WTC11 (cell line): Measurements from ENCODE around the gene TMEM141. TPM values are rescaled to one million over a fixed set of nuclear protein-coding genes. Genes with fewer than 3 reads are reported as not detected.
"Not testable (repeated sequence)": the region's sequence is repeated elsewhere in the genome, so short reads cannot be mapped to it uniquely, and the experiment has no call there.

Experiments
- ATAC-seq: fragments of 200-7000 bp; cut with Tn5 transposase; 2 replicates; pipeline ENCODE4 v1.10.0; 2021; ENCODE audit warnings: mild to moderate bottlenecking, moderate library complexity
- CTCF ChIA-PET: fragments of 300-600 bp; sonication (Branson Sonifier 250); formaldehyde crosslinking; loops from one replicate; lab custom pipeline; 2021; ENCODE audit warnings: antibody characterized with exemption; lab: Charles Lee
- POLR2A ChIA-PET: fragments of 350-600 bp; sonication (Branson Sonifier 250); formaldehyde crosslinking; loops from one replicate; lab custom pipeline; 2021; ENCODE audit warnings: antibody characterized with exemption; lab: Charles Lee
- DNase-seq: peaks from one replicate; pipeline ENCODE4 v3.0.0; 2021; ENCODE audit warnings: low spot score
- H3K27ac Mint-ChIP-seq: 2 replicates; pipeline ENCODE4 v1.8.0; 2021; ENCODE audit warnings: mixed read lengths
- H3K27me3 Mint-ChIP-seq: 2 replicates; pipeline ENCODE4 v1.8.0; 2021; ENCODE audit warnings: low read depth, mild to moderate bottlenecking, moderate library complexity, mixed read lengths
- H3K36me3 Mint-ChIP-seq: 2 replicates; pipeline ENCODE4 v1.8.0; 2021; ENCODE audit warnings: mixed read lengths
- H3K4me1 Mint-ChIP-seq: 2 replicates; pipeline ENCODE4 v1.8.0; 2022; ENCODE audit warnings: mixed read lengths
- H3K4me3 Mint-ChIP-seq: 2 replicates; pipeline ENCODE4 v1.8.0; 2021; ENCODE audit warnings: mild to moderate bottlenecking, moderate library complexity, mixed read lengths
- H3K9me3 Mint-ChIP-seq: 2 replicates; pipeline ENCODE4 v1.8.0; 2021; ENCODE audit warnings: mixed read lengths
- ATF3 ChIP-seq: sonication (generic); formaldehyde crosslinking; conservative IDR thresholded peaks from 2 replicates; pipeline ENCODE4 v1.8.1; 2022; ENCODE audit warnings: mild to moderate bottlenecking, missing genetic modification reagents
- ELF4 ChIP-seq: sonication (generic); formaldehyde crosslinking; IDR thresholded peaks from 2 replicates; pipeline ENCODE4 v1.8.1; 2022; ENCODE audit warnings: low read depth, mild to moderate bottlenecking, moderate library complexity, missing genetic modification reagents
- EMX1 ChIP-seq: fragments of 250-450 bp; sonication (Bioruptor Pico); IDR thresholded peaks from 2 replicates; pipeline ENCODE4 v1.8.0; 2021; ENCODE audit warnings: mild to moderate bottlenecking
- FOXK1 ChIP-seq: sonication (generic); formaldehyde crosslinking; IDR thresholded peaks from 2 replicates; pipeline ENCODE4 v1.8.0; 2022; ENCODE audit warnings: mild to moderate bottlenecking, moderate library complexity, missing genetic modification reagents
- IRF1 ChIP-seq: sonication (generic); formaldehyde crosslinking; IDR thresholded peaks from 2 replicates; pipeline ENCODE4 v1.8.0; 2023; ENCODE audit warnings: missing genetic modification reagents
- IRF2 ChIP-seq: sonication (generic); formaldehyde crosslinking; IDR thresholded peaks from 2 replicates; pipeline ENCODE4 v1.8.0; 2022; ENCODE audit warnings: low read depth, missing genetic modification reagents, borderline replicate concordance
- JAZF1 ChIP-seq: fragments of 250-450 bp; sonication (Bioruptor Pico); IDR thresholded peaks from 2 replicates; pipeline ENCODE4 v1.9.0; 2021; ENCODE audit warnings: moderate library complexity, mild to moderate bottlenecking, inconsistent platforms
- KAT7 ChIP-seq: sonication (generic); formaldehyde crosslinking; IDR thresholded peaks from 2 replicates; pipeline ENCODE4 v1.8.1; 2023; ENCODE audit warnings: missing genetic modification reagents, mild to moderate bottlenecking, borderline replicate concordance
- NFATC4 ChIP-seq: fragments of 250-450 bp; sonication (Bioruptor Pico); IDR thresholded peaks from 2 replicates; pipeline ENCODE4 v1.9.0; 2021; ENCODE audit warnings: mild to moderate bottlenecking
- NFE2L1 ChIP-seq: sonication (generic); formaldehyde crosslinking; IDR thresholded peaks from 2 replicates; pipeline ENCODE4 v1.8.1; 2023; ENCODE audit warnings: missing genetic modification reagents
- STAT6 ChIP-seq: sonication (generic); formaldehyde crosslinking; conservative IDR thresholded peaks from 2 replicates; pipeline ENCODE4 v1.8.1; 2023; ENCODE audit warnings: mild to moderate bottlenecking, low read depth, missing genetic modification reagents, moderate library complexity
- TP53 ChIP-seq: sonication (generic); formaldehyde crosslinking; IDR thresholded peaks from 2 replicates; pipeline ENCODE4 v1.8.1; 2023; ENCODE audit warnings: mild to moderate bottlenecking, missing genetic modification reagents
- ZBTB21 ChIP-seq: sonication (generic); formaldehyde crosslinking; IDR thresholded peaks from 2 replicates; pipeline ENCODE4 v1.8.1; 2023; ENCODE audit warnings: mild to moderate bottlenecking, missing genetic modification reagents, borderline replicate concordance
- ZNF121 ChIP-seq: sonication (generic); formaldehyde crosslinking; IDR thresholded peaks from 2 replicates; pipeline ENCODE4 v1.8.0; 2023; ENCODE audit warnings: missing genetic modification reagents
- ZNF232 ChIP-seq: sonication (generic); formaldehyde crosslinking; IDR thresholded peaks from 2 replicates; pipeline ENCODE4 v1.8.0; 2022; ENCODE audit warnings: mild to moderate bottlenecking, missing genetic modification reagents
- ZNF263 ChIP-seq: sonication (generic); formaldehyde crosslinking; IDR thresholded peaks from 2 replicates; pipeline ENCODE4 v1.8.1; 2022; ENCODE audit warnings: low read depth, mild to moderate bottlenecking, moderate library complexity, missing genetic modification reagents
- ZNF317 ChIP-seq: sonication (generic); formaldehyde crosslinking; IDR thresholded peaks from 2 replicates; pipeline ENCODE4 v1.8.1; 2023; ENCODE audit warnings: low read depth, mild to moderate bottlenecking, moderate library complexity, missing genetic modification reagents, borderline replicate concordance
- ZNF396 ChIP-seq: fragments of 250-450 bp; sonication (Bioruptor Pico); IDR thresholded peaks from 2 replicates; pipeline ENCODE4 v1.8.0; 2021; ENCODE audit warnings: mild to moderate bottlenecking, moderate library complexity, borderline replicate concordance
- ZNF512 ChIP-seq: sonication (generic); formaldehyde crosslinking; IDR thresholded peaks from 2 replicates; pipeline ENCODE4 v1.8.1; 2022; ENCODE audit warnings: missing genetic modification reagents, borderline replicate concordance
- total RNA-seq: library from RNA; stranded (reverse); gene quantifications from 3 replicates; pipeline ENCODE4 v1.2.3, GENCODE V29; 2021

The TMEM141 gene
- total RNA-seq, 1 experiment from 2014 or later, result 72.0 TPM

GRCh38 chr9:136803009-136803550, 11.9 kb downstream of the TMEM141 start:
- ATAC-seq, DNase-seq, H3K9me3 Mint-ChIP-seq, H3K27ac Mint-ChIP-seq, H3K4me1 Mint-ChIP-seq, POLR2A ChIA-PET, H3K36me3 Mint-ChIP-seq, H3K4me3 Mint-ChIP-seq: not testable (repeated sequence)
- CTCF ChIA-PET, result interaction anchor here (1.1 kb wide), 2 partner anchors 20 to 39 kb away, joined by 4 read pairs; partner anchors contain the start of gene AJM1
- peaks cover 45% of the 10 kb centered on the region for H3K27me3 Mint-ChIP-seq

GRCh38 chr9:136803551-136804508, 12.7 kb downstream of the TMEM141 start:
- Mint-ChIP-seq H3K4me1 (peaks cover 9% of the 10 kb centered on the region), H3K27ac (no peak overlapping the region), H3K9me3 (no peaks in the 10 kb centered on the region), H3K4me3 (no peak overlapping the region), H3K36me3 (peaks cover 3% of the 10 kb centered on the region), H3K27me3 (peaks cover 37% of the 10 kb centered on the region)
- no peak for ATAC-seq
- TF ChIP-seq FOXK1 (CRISPR knock-in tag), result no peak
- no peak for TF ChIP-seq ZNF232 (CRISPR knock-in tag)
- no peak for TF ChIP-seq KAT7 (CRISPR knock-in tag)
- TF ChIP-seq ELF4 (CRISPR knock-in tag), result no peak
- ChIA-PET CTCF (interaction anchor here (0.8 to 1.1 kb wide), 3 partner anchors 19 to 46 kb away, joined by 3 to 4 read pairs (median 4); partner anchors contain the start of genes AJM1 and LCN8), POLR2A (no interaction called here)
- no peak for DNase-seq

- no peak for DNase-seq
- Mint-ChIP-seq H3K4me1 (peaks cover 16% of the 10 kb centered on the region), H3K36me3 (peaks cover 5% of the 10 kb centered on the region), H3K27me3 (peaks cover 30% of the 10 kb centered on the region), H3K27ac (no peak overlapping the region), H3K4me3 (no peak overlapping the region), H3K9me3 (no peaks in the 10 kb centered on the region)
- TF ChIP-seq ZNF512 (no peak), ZNF263 (CRISPR knock-in tag) (no peak), NFE2L1 (CRISPR knock-in tag) (no peak), EMX1 (no peak), TP53 (no peak), ZNF396 (CRISPR knock-in tag) (no peak), ATF3 (CRISPR knock-in tag) (no peak), IRF1 (no peak), ZBTB21 (CRISPR knock-in tag) (no peak), NFATC4 (no peak), STAT6 (CRISPR knock-in tag) (no peak), ZNF121 (no peak), IRF2 (CRISPR knock-in tag) (no peak), ZNF317 (CRISPR knock-in tag) (no peak), JAZF1 (no peak)
- ATAC-seq, result no peak
- CTCF ChIA-PET, result interaction anchor here (0.8 kb wide), 1 partner anchor 47 kb away, joined by 3 read pairs; the partner anchor contains the start of gene LCN8
- POLR2A ChIA-PET, result no interaction called here
Measured at GRCh38 chr9:136804509-136805206, 13.5 kb downstream of the TMEM141 start.
